HepG2 (cell line): Measurements from ENCODE around the gene PCP4L1. TPM values are rescaled to one million over a fixed set of nuclear protein-coding genes. Genes with fewer than 3 reads are reported as not detected.

Experiments
- CREB1 ChIP-seq, 2 experiments: fragments of 450-650 bp in 1 of 2; IDR thresholded peaks; 2 replicates each; pipeline ENCODE4 v1.6.1; 2016 to 2017; ENCODE audit warnings: control low read depth in 1 of 2, mild to moderate bottlenecking in 1 of 2, missing compliant biosample characterization in 1 of 2, missing genetic modification characterization in 1 of 2
- CREM ChIP-seq, 2 experiments: sonication (generic) in 1 of 2; formaldehyde crosslinking in 1 of 2; IDR thresholded peaks; 2 replicates each; pipeline versions ENCODE4 v1.4.0 to v1.6.1; 2016 to 2020; ENCODE audit warnings: antibody characterized with exemption in 1 of 2, mild to moderate bottlenecking in 1 of 2, missing genetic modification reagents in 1 of 2
- FOXO1 ChIP-seq: sonication (generic); formaldehyde crosslinking; IDR thresholded peaks from 2 replicates; pipeline ENCODE4 v1.4.0; 2020; ENCODE audit warnings: missing genetic modification reagents
- GABPA ChIP-seq, 2 experiments: IDR thresholded peaks; 2 replicates each; pipeline ENCODE4 v1.6.1; 2011 to 2016; ENCODE audit warnings: low read depth in 2 of 2, low read length in 1 of 2, missing biosample characterization in 1 of 2, missing genetic modification characterization in 1 of 2
- JUNB ChIP-seq: sonication (generic); formaldehyde crosslinking; IDR thresholded peaks from 2 replicates; pipeline ENCODE4 v1.8.0; 2022; ENCODE audit warnings: missing genetic modification reagents, mild to moderate bottlenecking, borderline replicate concordance
- KDM4B ChIP-seq: sonication (generic); formaldehyde crosslinking; IDR thresholded peaks from 2 replicates; pipeline ENCODE4 v1.4.0; 2020; ENCODE audit warnings: missing genetic modification reagents
- MED8 ChIP-seq: sonication (generic); formaldehyde crosslinking; IDR thresholded peaks from 2 replicates; pipeline ENCODE4 v1.8.1; 2023; ENCODE audit warnings: mild to moderate bottlenecking, missing genetic modification reagents; ENCODE audit not compliant: insufficient replicate concordance
- MTF2 ChIP-seq: sonication (generic); formaldehyde crosslinking; IDR thresholded peaks from 2 replicates; pipeline ENCODE4 v1.5.0; 2020; ENCODE audit warnings: missing genetic modification reagents, borderline replicate concordance
- NFE2L2 ChIP-seq: fragments of 150-350 bp; IDR thresholded peaks from 2 replicates; pipeline ENCODE4 v1.6.1; 2014; ENCODE audit warnings: low read length
- NFKB2 ChIP-seq: sonication (generic); formaldehyde crosslinking; IDR thresholded peaks from 2 replicates; pipeline ENCODE4 v1.4.0; 2020; ENCODE audit warnings: missing genetic modification reagents, borderline replicate concordance
- POGK ChIP-seq: sonication (generic); formaldehyde crosslinking; conservative IDR thresholded peaks from 2 replicates; pipeline ENCODE4 v1.8.0; 2022; ENCODE audit warnings: mild to moderate bottlenecking, moderate library complexity, missing genetic modification reagents
- YEATS4 ChIP-seq: sonication (generic); formaldehyde crosslinking; IDR thresholded peaks from 2 replicates; pipeline ENCODE4 v1.4.0; 2020; ENCODE audit warnings: missing genetic modification reagents, borderline replicate concordance
- ZHX1 ChIP-seq: sonication (generic); formaldehyde crosslinking; IDR thresholded peaks from 2 replicates; pipeline ENCODE4 v1.8.1; 2022; ENCODE audit warnings: low read depth, mild to moderate bottlenecking, missing genetic modification reagents
- ZNF230 ChIP-seq: sonication (generic); formaldehyde crosslinking; IDR thresholded peaks from 2 replicates; pipeline ENCODE4 v1.4.0; 2020; ENCODE audit warnings: mild to moderate bottlenecking, missing genetic modification reagents
- ZNF660 ChIP-seq: sonication (generic); formaldehyde crosslinking; IDR thresholded peaks from 2 replicates; pipeline ENCODE4 v1.5.1; 2020; ENCODE audit warnings: mild to moderate bottlenecking, low read depth, missing genetic modification reagents, borderline replicate concordance
- ZNF770 ChIP-seq: sonication (generic); formaldehyde crosslinking; IDR thresholded peaks from 2 replicates; pipeline ENCODE4 v1.5.0; 2020; ENCODE audit warnings: mild to moderate bottlenecking, missing genetic modification reagents
- ZNF788 ChIP-seq: sonication (generic); formaldehyde crosslinking; IDR thresholded peaks from 2 replicates; pipeline ENCODE4 v1.5.0; 2020; ENCODE audit warnings: mild to moderate bottlenecking, missing genetic modification reagents, borderline replicate concordance
- ZSCAN21 ChIP-seq: sonication (generic); formaldehyde crosslinking; IDR thresholded peaks from 2 replicates; pipeline ENCODE4 v1.8.0; 2022; ENCODE audit warnings: mild to moderate bottlenecking, missing genetic modification reagents, moderate library complexity, borderline replicate concordance
- ZUFSP ChIP-seq: sonication (generic); formaldehyde crosslinking; IDR thresholded peaks from 2 replicates; pipeline ENCODE4 v1.9.0; 2021; ENCODE audit warnings: missing genetic modification reagents, mild to moderate bottlenecking, borderline replicate concordance
- polyA plus RNA-seq, 8 experiments: library from polyadenylated mRNA; depleted of rRNA in 3 of 8; stranded (reverse) in 7 of 8; unstranded in 1 of 8; fragments of >200 nt; fragmentation: Illumina TruSeq in 4 of 8; extraction: Trizol in 4 of 8; gene quantifications; 2 replicates each; pipeline versions ENCODE4 v1.2.1 to v1.2.3, GENCODE V29; 2011 to 2016; ENCODE audit warnings: low read depth in 4 of 8, missing spikeins in 1 of 8, mixed read lengths in 1 of 8; ENCODE audit not compliant: insufficient read depth in 1 of 8
- total RNA-seq, 5 experiments: library from RNA; depleted of rRNA; stranded (reverse); fragments of >200 nt; fragmentation: Illumina TruSeq; extraction: Trizol; gene quantifications; 2 replicates each; pipeline ENCODE4 v1.2.3, GENCODE V29; 2016; ENCODE audit warnings: low read depth in 1 of 5

The PCP4L1 gene
- total and polyA plus RNA-seq, 2 of the 13 experiments (the other 11 are each of a cell fraction or from before 2014, with no cell fraction given), result 0.28 TPM; not detected in 1

- TF ChIP-seq ZNF770, result no peak; the same call in 1 of the 2 replicates
- 0 out of 2 replicates have a peak, but pooled peaks have one; percentile 46 for TF ChIP-seq ZHX1 (CRISPR knock-in tag)
- no peak for TF ChIP-seq NFE2L2
- TF ChIP-seq FOXO1 (CRISPR knock-in tag), result peak; percentile 96
- no peak for TF ChIP-seq ZNF660 (CRISPR knock-in tag)
- 0 out of 2 replicates have a peak, but pooled peaks have one; percentile 56 for TF ChIP-seq ZSCAN21 (CRISPR knock-in tag)
- TF ChIP-seq ZNF230 (CRISPR knock-in tag), result 0 out of 2 replicates have a peak, but pooled peaks have one; percentile 49
- TF ChIP-seq GABPA (IDR thresholded peaks at IDR 0.05; ENCODE audit: low read depth, low read length), result no peak
- TF ChIP-seq GABPA (CRISPR knock-in tag; IDR thresholded peaks at IDR 0.05; ENCODE audit: low read depth), result no peak
- 0 out of 2 replicates have a peak, but pooled peaks have one; percentile 25 for TF ChIP-seq KDM4B
- no peak for TF ChIP-seq YEATS4
- TF ChIP-seq CREM (IDR thresholded peaks at IDR 0.05), result peak; percentile 84
- no peak for TF ChIP-seq CREM (CRISPR knock-in tag; IDR thresholded peaks at IDR 0.05)
- TF ChIP-seq MED8 (CRISPR knock-in tag), result peak; percentile 85
- TF ChIP-seq MTF2 (CRISPR knock-in tag), result no peak
- TF ChIP-seq POGK, result peak; percentile 64; the same call in 1 of the 2 replicates
- peak; percentile 59; the same call in 1 of the 2 replicates for TF ChIP-seq ZNF788
- TF ChIP-seq CREB1 (IDR thresholded peaks at IDR 0.05), result no peak
- TF ChIP-seq CREB1 (CRISPR knock-in tag; IDR thresholded peaks at IDR 0.05), result peak; percentile 73
- TF ChIP-seq JUNB (CRISPR knock-in tag), result no peak; the same call in 1 of the 2 replicates
- TF ChIP-seq ZUFSP (CRISPR knock-in tag), result no peak
- no peak for TF ChIP-seq NFKB2 (CRISPR knock-in tag)
Measured at GRCh38 chr1:161218301-161219077, 40.1 kb upstream of the PCP4L1 start (continued).
